Hepatocyte (in vitro differentiated cells): ENCODE results near the gene ITPRIPL2. TPM values are rescaled to one million over a fixed set of nuclear protein-coding genes. Genes with fewer than 3 reads are reported as not detected.

Experiments
- DNase-seq: peaks from one replicate; pipeline ENCODE4 v3.0.0-alpha.2; 2016; ENCODE audit warnings: low spot score
- H2AFZ ChIP-seq: fragments of 200-600 bp; sonication (generic); 2 replicates; pipeline ENCODE4 v1.6.0; 2016; ENCODE audit warnings: antibody characterized with exemption, mild to moderate bottlenecking
- H3K27ac ChIP-seq: fragments of 200-600 bp; sonication (generic); 2 replicates; pipeline ENCODE4 v1.5.1; 2016; ENCODE audit warnings: mild to moderate bottlenecking
- H3K27me3 ChIP-seq: fragments of 200-600 bp; sonication (generic); 2 replicates; pipeline ENCODE4 v1.6.1; 2016
- H3K36me3 ChIP-seq: fragments of 200-600 bp; sonication (generic); replicated peaks from 2 replicates; pipeline ENCODE4 v1.5.1; 2016; ENCODE audit warnings: low read depth; ENCODE audit not compliant: insufficient read depth
- H3K4me1 ChIP-seq: fragments of 200-600 bp; sonication (generic); 2 replicates; pipeline ENCODE4 v1.5.1; 2016; ENCODE audit warnings: mild to moderate bottlenecking, moderate library complexity; ENCODE audit not compliant: insufficient read depth
- H3K4me2 ChIP-seq: fragments of 200-600 bp; sonication (generic); 2 replicates; pipeline ENCODE4 v1.6.0; 2016
- H3K4me3 ChIP-seq: fragments of 200-600 bp; sonication (generic); 2 replicates; pipeline ENCODE4 v1.5.1; 2016; ENCODE audit warnings: mild to moderate bottlenecking
- H3K79me2 ChIP-seq: fragments of 200-600 bp; sonication (generic); 2 replicates; pipeline ENCODE4 v1.6.0; 2017; ENCODE audit warnings: mild to moderate bottlenecking
- H3K9me2 ChIP-seq: fragments of 200-600 bp; sonication (generic); replicated peaks from 2 replicates; pipeline ENCODE4 v1.6.0; 2017; ENCODE audit warnings: mild to moderate bottlenecking; ENCODE audit not compliant: insufficient read depth
- H3K9me3 ChIP-seq: fragments of 200-600 bp; sonication (generic); 2 replicates; pipeline ENCODE4 v1.5.1; 2016; ENCODE audit warnings: low read depth, mild to moderate bottlenecking
- H4K20me1 ChIP-seq: fragments of 200-600 bp; sonication (generic); 2 replicates; pipeline ENCODE4 v1.6.0; 2016; ENCODE audit warnings: mild to moderate bottlenecking; ENCODE audit not compliant: insufficient read depth, poor library complexity, severe bottlenecking
- EZH2 ChIP-seq: fragments of 200-600 bp; sonication (generic); IDR thresholded peaks from 2 replicates; pipeline ENCODE4 v1.6.1; 2016; ENCODE audit warnings: antibody characterized with exemption, mild to moderate bottlenecking, borderline replicate concordance
- EZH2phosphoT487 ChIP-seq: fragments of 200-600 bp; sonication (generic); IDR thresholded peaks from one replicate; pipeline ENCODE4 v1.6.1; 2018; ENCODE audit warnings: antibody characterized with exemption, mild to moderate bottlenecking, low read depth, moderate library complexity; ENCODE audit not compliant: unreplicated experiment, severe bottlenecking
- WGBS: methylation state at CpG from one replicate; pipeline ENCODE4 v1.1.6; 2016; ENCODE audit warnings: low lambda C conversion rate; ENCODE audit errors: missing lambda C conversion rate; 5-methylcytosine and 5-hydroxymethylcytosine counted together
- polyA plus RNA-seq: library from polyadenylated mRNA; unstranded; fragments of >200 nt; fragmentation: Nextera tagmentation; extraction: Ambion mirVana; gene quantifications from 2 replicates; pipeline ENCODE4 v1.2.1, GENCODE V29; 2016
- total RNA-seq: library from RNA; depleted of rRNA; stranded (reverse); fragments of >200 nt; gene quantifications from 2 replicates; pipeline ENCODE4 v1.2.3, GENCODE V29; 2014
- TF ChIP-seq, protein P1 (sequence below): fragments of 200-600 bp; sonication (generic); IDR thresholded peaks from 2 replicates; pipeline ENCODE4 v1.5.1; 2016; ENCODE audit warnings: antibody characterized with exemption, mild to moderate bottlenecking; ENCODE audit not compliant: poor library complexity

Gene ITPRIPL2
- total and polyA plus RNA-seq, 2 experiments from 2014 or later: 10.3 to 20.1 TPM

DNA sequence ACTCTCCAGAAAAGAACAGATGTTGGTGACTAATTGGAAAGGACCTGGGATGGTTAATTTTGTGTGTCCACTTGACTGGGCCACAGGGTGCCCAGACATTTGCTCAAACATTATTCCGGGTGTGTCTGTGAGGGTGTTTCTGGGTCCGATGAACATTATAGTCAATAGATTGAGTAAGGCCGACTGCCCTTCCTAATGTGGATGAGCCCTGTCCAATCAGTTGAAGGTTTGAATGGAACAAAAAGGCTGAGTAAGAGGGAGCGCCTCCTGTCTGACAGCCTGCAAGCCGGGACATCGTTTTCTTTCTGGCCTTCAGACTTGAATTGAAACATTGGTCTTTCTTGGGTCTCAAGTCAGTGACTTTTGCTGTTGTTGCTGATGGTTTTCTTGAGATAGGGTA is 22.8 kb upstream of the ITPRIPL2 start:
- Histone ChIP-seq H3K27ac (no peak overlapping the region), H3K27me3 (no peaks in the 10 kb centered on the region), H3K9me3 (no peaks in the 10 kb centered on the region), H3K4me1 (peaks cover 15% of the 10 kb centered on the region), H3K4me2 (no peak overlapping the region), H3K36me3 (no peaks in the 10 kb centered on the region), H4K20me1 (no peaks in the 10 kb centered on the region), H2AFZ (no peak overlapping the region), H3K4me3 (no peak overlapping the region), H3K9me2 (no peaks in the 10 kb centered on the region), H3K79me2 (no peaks in the 10 kb centered on the region)
- WGBS: 96% methylated on average over 6 of the region's 6 CpGs
- no peak for DNase-seq
- TF ChIP-seq, protein P1, sequence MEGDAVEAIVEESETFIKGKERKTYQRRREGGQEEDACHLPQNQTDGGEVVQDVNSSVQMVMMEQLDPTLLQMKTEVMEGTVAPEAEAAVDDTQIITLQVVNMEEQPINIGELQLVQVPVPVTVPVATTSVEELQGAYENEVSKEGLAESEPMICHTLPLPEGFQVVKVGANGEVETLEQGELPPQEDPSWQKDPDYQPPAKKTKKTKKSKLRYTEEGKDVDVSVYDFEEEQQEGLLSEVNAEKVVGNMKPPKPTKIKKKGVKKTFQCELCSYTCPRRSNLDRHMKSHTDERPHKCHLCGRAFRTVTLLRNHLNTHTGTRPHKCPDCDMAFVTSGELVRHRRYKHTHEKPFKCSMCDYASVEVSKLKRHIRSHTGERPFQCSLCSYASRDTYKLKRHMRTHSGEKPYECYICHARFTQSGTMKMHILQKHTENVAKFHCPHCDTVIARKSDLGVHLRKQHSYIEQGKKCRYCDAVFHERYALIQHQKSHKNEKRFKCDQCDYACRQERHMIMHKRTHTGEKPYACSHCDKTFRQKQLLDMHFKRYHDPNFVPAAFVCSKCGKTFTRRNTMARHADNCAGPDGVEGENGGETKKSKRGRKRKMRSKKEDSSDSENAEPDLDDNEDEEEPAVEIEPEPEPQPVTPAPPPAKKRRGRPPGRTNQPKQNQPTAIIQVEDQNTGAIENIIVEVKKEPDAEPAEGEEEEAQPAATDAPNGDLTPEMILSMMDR: no peak
- no peak for TF ChIP-seq EZH2phosphoT487
- no peak for TF ChIP-seq EZH2

DNA sequence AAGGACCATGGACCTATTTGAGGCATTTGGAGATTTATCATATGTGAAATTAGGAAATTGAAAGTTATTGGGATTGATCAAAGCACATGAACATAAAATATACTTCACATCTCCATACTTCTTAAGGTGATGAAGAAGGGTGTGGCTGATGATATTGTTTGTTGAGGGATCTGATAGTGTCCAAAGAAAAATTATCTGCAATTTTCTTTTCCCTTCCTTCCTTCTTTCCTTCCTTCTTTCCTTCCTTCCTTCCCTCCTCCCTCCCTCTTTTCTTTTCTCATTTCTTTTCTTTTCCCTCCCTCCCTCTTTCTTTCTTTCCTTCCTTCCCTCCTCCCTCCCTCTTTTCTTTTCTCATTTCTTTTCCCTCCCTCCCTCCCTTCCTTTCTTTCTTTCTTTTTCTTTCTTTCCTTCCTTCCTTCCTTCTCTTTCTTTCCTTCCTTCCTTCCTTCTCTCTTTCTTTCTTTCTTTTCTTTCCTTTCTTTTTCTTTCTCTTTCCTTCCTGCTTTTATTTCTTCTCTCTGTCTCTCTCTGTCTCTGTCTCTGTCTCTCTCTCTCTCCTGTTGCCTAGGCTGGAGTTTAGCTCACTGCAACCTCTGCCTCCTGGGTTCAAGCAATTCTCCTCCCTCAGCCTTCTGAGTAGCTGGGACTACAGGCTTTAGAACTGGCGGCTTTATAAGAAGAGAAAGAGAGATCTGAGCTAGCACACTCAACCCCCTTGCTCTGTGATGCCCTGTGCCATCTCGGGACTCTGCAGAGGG is 20.9 kb upstream of the ITPRIPL2 start:
- Histone ChIP-seq H3K79me2 (no peaks in the 10 kb centered on the region), H3K27ac (no peak overlapping the region), H3K4me2 (no peak overlapping the region), H4K20me1 (no peaks in the 10 kb centered on the region), H2AFZ (no peak overlapping the region), H3K9me3 (no peaks in the 10 kb centered on the region), H3K4me1 (peaks cover 11% of the 10 kb centered on the region), H3K4me3 (no peak overlapping the region), H3K36me3 (no peaks in the 10 kb centered on the region), H3K9me2 (no peaks in the 10 kb centered on the region), H3K27me3 (no peaks in the 10 kb centered on the region)
- WGBS: 83% methylated on average over 2 of the region's 2 CpGs
- TF ChIP-seq, protein P1: no peak
- no peak for TF ChIP-seq EZH2
- no peak for TF ChIP-seq EZH2phosphoT487
- DNase-seq: no peak

DNA sequence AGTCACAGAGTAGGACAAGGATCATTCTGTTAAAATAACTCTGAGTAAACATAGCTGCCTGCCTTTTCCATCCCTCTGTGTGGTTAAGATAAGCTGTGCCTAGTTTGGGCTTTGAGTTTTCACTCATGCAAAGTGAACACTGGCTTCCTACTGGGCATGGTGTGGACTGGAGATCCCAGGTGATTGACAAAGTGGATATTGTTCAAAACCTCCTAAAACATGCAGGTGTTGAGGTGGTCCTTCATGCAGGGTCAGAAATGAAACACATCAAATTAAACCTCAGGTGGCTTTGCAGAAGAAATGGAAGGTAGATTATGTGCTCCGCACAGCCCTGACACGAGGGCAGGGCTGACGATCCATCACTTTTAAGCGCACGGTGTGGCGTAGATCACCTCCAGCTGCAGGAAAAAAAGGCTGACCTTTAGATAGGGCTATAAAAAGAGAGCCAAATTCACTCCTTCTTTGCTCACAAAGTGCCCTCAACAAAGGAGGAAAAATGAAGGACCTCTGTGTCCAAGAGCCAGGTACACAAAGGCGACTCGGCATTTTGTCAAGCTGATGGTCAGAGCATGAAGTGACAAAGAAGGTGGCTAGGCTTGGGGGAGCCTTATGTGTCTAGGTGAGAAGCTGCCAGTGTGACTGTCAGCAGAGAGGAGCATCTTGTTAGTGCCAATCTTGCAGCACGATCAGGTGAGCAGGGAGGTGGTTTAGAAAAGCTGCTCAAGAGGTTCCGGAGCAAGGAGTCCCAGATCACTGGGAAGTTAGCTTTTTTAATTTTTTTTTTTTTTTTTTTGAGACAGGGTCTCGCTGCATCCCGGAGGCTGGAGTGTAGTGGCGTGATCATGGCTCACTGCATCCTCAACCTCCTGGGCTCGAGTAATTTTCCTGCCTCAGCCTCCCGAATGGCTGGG is 19.9 kb upstream of the ITPRIPL2 start:
- H2AFZ ChIP-seq: no peak overlapping the region
- TF ChIP-seq, protein P1: no peak
- no peak for TF ChIP-seq EZH2
- TF ChIP-seq EZH2phosphoT487: no peak

More for the DNA sequence above, 19.9 kb upstream of the ITPRIPL2 start:
- WGBS: 78% methylated on average over 15 of the region's 15 CpGs
- no peak for DNase-seq
- H3K4me3 ChIP-seq: no peak overlapping the region
- H3K27me3 ChIP-seq: no peaks in the 10 kb centered on the region
- no peaks in the 10 kb centered on the region for H3K36me3 ChIP-seq
- H3K4me2 ChIP-seq: no peak overlapping the region
- no peaks in the 10 kb centered on the region for H3K79me2 ChIP-seq
- no peak overlapping the region for H3K27ac ChIP-seq
- no peaks in the 10 kb centered on the region for H4K20me1 ChIP-seq
- H3K9me3 ChIP-seq: no peaks in the 10 kb centered on the region
- H3K9me2 ChIP-seq: no peaks in the 10 kb centered on the region
- H3K4me1 ChIP-seq: peaks cover 11% of the 10 kb centered on the region
